ENCODE measurements around the gene JAG1. TPM values are rescaled to one million over a fixed set of nuclear protein-coding genes. Genes with fewer than 3 reads are reported as not detected.

The JAG1 gene
- total RNA-seq, 1 experiment from 2014 or later: 8.3 TPM

DNA sequence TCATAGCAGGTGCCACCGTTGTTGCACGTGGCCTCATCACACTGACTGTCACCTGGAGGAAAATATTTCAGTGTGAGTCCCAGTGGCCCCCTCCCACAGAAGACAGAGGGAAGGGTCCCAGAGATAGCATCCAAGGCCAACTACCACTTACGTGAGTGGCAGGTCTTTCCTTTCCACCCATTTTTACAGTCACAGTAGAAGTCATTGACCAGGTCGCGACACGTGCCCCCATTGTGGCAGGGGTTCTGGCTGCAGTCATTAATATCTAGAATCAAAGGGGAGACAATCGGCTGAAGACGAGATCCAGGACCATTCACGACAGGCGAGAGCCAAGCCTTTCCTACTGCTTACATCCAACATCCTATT, 28.6 kb downstream of the JAG1 start:
- no peak overlapping the region for H3K9ac ChIP-seq (ENCODE audit: low read length)
- no peaks in the 10 kb centered on the region for H3K27me3 ChIP-seq (ENCODE audit: low read length)
- no peaks in the 10 kb centered on the region for H3K9me2 ChIP-seq (replicated peaks; ENCODE audit: insufficient read depth, low read length)
- H3K79me2 ChIP-seq (ENCODE audit: low read length): no peaks in the 10 kb centered on the region
- H3K4me2 ChIP-seq (ENCODE audit: low read depth, low read length, poor library complexity, severe bottlenecking): no peak overlapping the region
- no peak overlapping the region for H2AFZ ChIP-seq (ENCODE audit: low read length)
- no peak for DNase-seq
- no peak overlapping the region for H3K4me3 ChIP-seq (ENCODE audit: low read length)
- no peaks in the 10 kb centered on the region for H4K20me1 ChIP-seq (ENCODE audit: insufficient read depth, low read depth, low read length)
- 0 out of 2 replicates have a peak, but pooled peaks cover 6% of the 10 kb centered on the region for H3K36me3 ChIP-seq (ENCODE audit: insufficient read depth, low read length)
- no peaks in the 10 kb centered on the region; the same call in 1 of the 2 replicates for H3K4me1 ChIP-seq (ENCODE audit: low read length)
- no peak overlapping the region for H3K27ac ChIP-seq (ENCODE audit: low read length)
- no peaks in the 10 kb centered on the region for H3K9me3 ChIP-seq (ENCODE audit: low read length)

DNA sequence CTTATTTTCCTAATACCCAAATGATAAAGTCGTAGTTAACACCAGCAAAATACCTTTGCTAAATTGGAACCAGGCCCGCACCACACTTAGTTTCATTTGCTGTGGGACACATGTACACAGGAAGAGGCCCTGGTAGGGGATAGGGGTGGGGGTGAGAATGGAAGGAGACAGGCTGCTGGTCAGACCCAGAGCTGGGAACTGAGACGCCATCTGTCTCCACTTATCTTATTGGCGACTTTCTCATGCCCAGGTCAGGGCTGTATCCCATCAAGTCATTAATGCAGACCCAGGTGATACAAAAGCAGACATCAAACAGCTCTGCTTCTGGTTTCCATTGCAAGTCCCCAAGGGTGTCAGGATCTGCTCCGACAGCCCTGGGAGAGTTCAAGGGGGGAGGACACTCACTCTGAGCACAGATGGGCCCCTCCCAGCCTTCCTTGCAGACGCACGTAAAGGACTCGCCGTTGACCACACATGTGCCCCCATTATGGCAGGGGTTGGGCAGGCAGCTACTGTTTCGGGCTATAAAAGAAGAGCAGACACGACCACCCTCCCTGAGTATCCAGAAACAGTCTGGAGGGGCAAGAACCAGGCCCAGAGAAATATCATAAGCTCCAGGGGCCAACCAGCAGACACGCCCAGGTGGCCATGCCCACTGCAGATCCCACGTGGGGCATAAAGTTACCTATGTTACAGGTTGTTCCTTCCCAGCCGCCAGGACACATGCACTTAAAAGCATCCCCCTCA, 29.2 kb downstream of the JAG1 start:
- H2AFZ ChIP-seq (ENCODE audit: low read length): no peak overlapping the region
- H3K36me3 ChIP-seq (ENCODE audit: insufficient read depth, low read length): 0 out of 2 replicates have a peak, but pooled peaks cover 6% of the 10 kb centered on the region
- no peaks in the 10 kb centered on the region for H3K79me2 ChIP-seq (ENCODE audit: low read length)
- H3K9ac ChIP-seq (ENCODE audit: low read length): no peak overlapping the region
- no peaks in the 10 kb centered on the region for H3K9me2 ChIP-seq (replicated peaks; ENCODE audit: insufficient read depth, low read length)
- DNase-seq: no peak
- H3K4me1 ChIP-seq (ENCODE audit: low read length): no peaks in the 10 kb centered on the region; the same call in 1 of the 2 replicates
- H3K27me3 ChIP-seq (ENCODE audit: low read length): no peaks in the 10 kb centered on the region
- H3K4me3 ChIP-seq (ENCODE audit: low read length): no peak overlapping the region
- no peaks in the 10 kb centered on the region for H4K20me1 ChIP-seq (ENCODE audit: insufficient read depth, low read depth, low read length)
- no peaks in the 10 kb centered on the region for H3K9me3 ChIP-seq (ENCODE audit: low read length)
- no peak overlapping the region for H3K27ac ChIP-seq (ENCODE audit: low read length)
- H3K4me2 ChIP-seq (ENCODE audit: low read depth, low read length, poor library complexity, severe bottlenecking): no peak overlapping the region

GRCh38 chr20:10643560-10643873, 30.3 kb downstream of the JAG1 start:
- Histone ChIP-seq H3K79me2 (ENCODE audit: low read length) (no peaks in the 10 kb centered on the region), H3K27ac (ENCODE audit: low read length) (no peak overlapping the region), H3K36me3 (ENCODE audit: insufficient read depth, low read length) (0 out of 2 replicates have a peak, but pooled peaks cover 5% of the 10 kb centered on the region), H2AFZ (ENCODE audit: low read length) (no peak overlapping the region), H3K4me3 (ENCODE audit: low read length) (no peak overlapping the region), H3K9me2 (replicated peaks; ENCODE audit: insufficient read depth, low read length) (no peaks in the 10 kb centered on the region), H3K27me3 (ENCODE audit: low read length) (no peaks in the 10 kb centered on the region), H3K9ac (ENCODE audit: low read length) (no peak overlapping the region), H4K20me1 (ENCODE audit: insufficient read depth, low read depth, low read length) (no peaks in the 10 kb centered on the region), H3K9me3 (ENCODE audit: low read length) (no peaks in the 10 kb centered on the region), H3K4me2 (ENCODE audit: low read depth, low read length, poor library complexity, severe bottlenecking) (no peak overlapping the region), H3K4me1 (ENCODE audit: low read length) (no peaks in the 10 kb centered on the region; the same call in 1 of the 2 replicates)
- no peak for DNase-seq

- H3K4me1 ChIP-seq (ENCODE audit: low read length): no peaks in the 10 kb centered on the region; the same call in 1 of the 2 replicates
- H3K4me3 ChIP-seq (ENCODE audit: low read length): no peak overlapping the region
- no peaks in the 10 kb centered on the region for H3K79me2 ChIP-seq (ENCODE audit: low read length)
- DNase-seq: no peak
- no peak overlapping the region for H3K27ac ChIP-seq (ENCODE audit: low read length)
- no peaks in the 10 kb centered on the region for H3K9me2 ChIP-seq (replicated peaks; ENCODE audit: insufficient read depth, low read length)
- H3K27me3 ChIP-seq (ENCODE audit: low read length): no peaks in the 10 kb centered on the region
- no peak overlapping the region for H3K9ac ChIP-seq (ENCODE audit: low read length)
- H3K9me3 ChIP-seq (ENCODE audit: low read length): no peaks in the 10 kb centered on the region
- H3K36me3 ChIP-seq (ENCODE audit: insufficient read depth, low read length): 0 out of 2 replicates have a peak, but pooled peaks cover 3% of the 10 kb centered on the region
- H4K20me1 ChIP-seq (ENCODE audit: insufficient read depth, low read depth, low read length): no peaks in the 10 kb centered on the region
- no peak overlapping the region for H3K4me2 ChIP-seq (ENCODE audit: low read depth, low read length, poor library complexity, severe bottlenecking)
- no peak overlapping the region for H2AFZ ChIP-seq (ENCODE audit: low read length)
These were observed 30.8 kb downstream of the JAG1 start for GRCh38 chr20:10642856-10643559.

DNA sequence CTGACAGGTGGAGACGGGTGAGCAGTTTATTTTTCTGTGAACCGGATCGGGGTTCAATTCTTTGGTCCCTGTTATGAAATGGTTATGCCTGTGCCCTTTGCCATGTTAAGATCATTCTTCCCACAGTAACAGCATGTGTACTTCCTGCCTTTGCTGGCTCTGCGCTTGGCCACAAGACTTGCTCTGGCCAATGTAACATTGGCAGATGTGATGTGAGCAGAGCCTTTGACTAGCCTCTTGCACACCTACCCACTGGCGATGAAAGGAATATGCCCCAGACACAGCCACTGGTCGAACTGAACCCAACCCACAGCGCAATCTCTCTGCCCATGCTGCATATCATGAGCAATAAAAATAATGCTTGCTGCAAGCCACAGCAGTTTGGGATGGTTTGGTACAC, 31.9 kb downstream of the JAG1 start:
- Histone ChIP-seq H3K36me3 (ENCODE audit: insufficient read depth, low read length) (0 out of 2 replicates have a peak, but pooled peaks cover 3% of the 10 kb centered on the region), H3K27ac (ENCODE audit: low read length) (no peak overlapping the region), H3K9me2 (replicated peaks; ENCODE audit: insufficient read depth, low read length) (no peaks in the 10 kb centered on the region), H3K4me3 (ENCODE audit: low read length) (no peak overlapping the region), H4K20me1 (ENCODE audit: insufficient read depth, low read depth, low read length) (no peaks in the 10 kb centered on the region), H3K9ac (ENCODE audit: low read length) (no peak overlapping the region), H3K79me2 (ENCODE audit: low read length) (no peaks in the 10 kb centered on the region), H3K9me3 (ENCODE audit: low read length) (no peaks in the 10 kb centered on the region), H3K27me3 (ENCODE audit: low read length) (no peaks in the 10 kb centered on the region), H2AFZ (ENCODE audit: low read length) (no peak overlapping the region), H3K4me1 (ENCODE audit: low read length) (no peaks in the 10 kb centered on the region; the same call in 1 of the 2 replicates), H3K4me2 (ENCODE audit: low read depth, low read length, poor library complexity, severe bottlenecking) (no peak overlapping the region)
- DNase-seq: no peak

GRCh38 chr20:10641467-10641866, 32.3 kb downstream of the JAG1 start:
- DNase-seq: no peak
- Histone ChIP-seq H3K9me3 (ENCODE audit: low read length) (no peaks in the 10 kb centered on the region), H3K79me2 (ENCODE audit: low read length) (no peaks in the 10 kb centered on the region), H3K27ac (ENCODE audit: low read length) (no peak overlapping the region), H3K9ac (ENCODE audit: low read length) (no peak overlapping the region), H4K20me1 (ENCODE audit: insufficient read depth, low read depth, low read length) (no peaks in the 10 kb centered on the region), H3K4me2 (ENCODE audit: low read depth, low read length, poor library complexity, severe bottlenecking) (no peak overlapping the region), H3K9me2 (replicated peaks; ENCODE audit: insufficient read depth, low read length) (no peaks in the 10 kb centered on the region), H3K36me3 (ENCODE audit: insufficient read depth, low read length) (0 out of 2 replicates have a peak, but pooled peaks cover 3% of the 10 kb centered on the region), H2AFZ (ENCODE audit: low read length) (no peak overlapping the region), H3K4me3 (ENCODE audit: low read length) (no peak overlapping the region), H3K27me3 (ENCODE audit: low read length) (no peaks in the 10 kb centered on the region), H3K4me1 (ENCODE audit: low read length) (no peaks in the 10 kb centered on the region; the same call in 1 of the 2 replicates)

- no peaks in the 10 kb centered on the region for H4K20me1 ChIP-seq (ENCODE audit: insufficient read depth, low read depth, low read length)
- no peak overlapping the region for H2AFZ ChIP-seq (ENCODE audit: low read length)
- no peak overlapping the region for H3K9ac ChIP-seq (ENCODE audit: low read length)
These were observed 32.9 kb downstream of the JAG1 start for GRCh38 chr20:10640897-10641296.

DNA sequence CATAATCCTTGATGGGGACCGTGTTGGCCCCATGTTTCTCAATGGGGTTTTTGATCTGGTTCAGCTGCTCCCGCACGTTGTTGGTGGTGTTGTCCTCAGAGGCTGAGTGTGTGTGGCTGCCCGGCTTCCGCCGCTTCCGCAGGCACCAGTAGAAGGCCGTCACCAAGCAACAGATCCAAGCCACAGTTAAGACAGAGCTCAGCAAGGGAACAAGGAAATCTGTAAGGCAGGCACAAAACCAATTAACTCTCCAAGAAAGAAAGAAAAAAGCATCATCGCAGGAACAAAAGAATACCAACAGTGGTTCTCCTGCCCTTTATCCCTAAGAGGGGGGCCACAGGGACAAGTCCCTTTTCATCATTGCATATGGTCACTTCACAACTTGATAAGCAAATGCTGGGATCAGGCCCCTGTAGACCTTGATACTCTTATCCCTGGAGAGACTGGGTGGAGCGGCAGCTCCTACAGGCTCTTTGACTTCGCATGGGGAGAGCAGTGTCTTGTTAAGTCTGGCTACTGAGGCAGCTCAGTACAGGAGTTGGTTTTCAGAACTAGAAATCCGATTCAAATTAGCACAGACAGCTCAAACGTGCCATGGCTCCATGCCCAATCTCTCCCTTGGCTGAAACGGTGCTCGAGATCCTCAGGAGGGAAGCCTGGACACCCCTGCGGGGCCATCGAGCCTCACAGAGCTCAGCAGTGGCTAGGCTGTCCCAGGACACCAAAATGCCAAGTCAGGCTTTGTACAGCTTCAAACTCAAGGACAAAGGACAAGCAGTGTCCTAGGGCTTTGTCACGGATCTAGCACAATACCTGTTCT, 33.9 kb downstream of the JAG1 start:
- Histone ChIP-seq H3K9me3 (ENCODE audit: low read length) (no peaks in the 10 kb centered on the region), H3K4me2 (ENCODE audit: low read depth, low read length, poor library complexity, severe bottlenecking) (no peak overlapping the region), H2AFZ (ENCODE audit: low read length) (no peak overlapping the region), H4K20me1 (ENCODE audit: insufficient read depth, low read depth, low read length) (no peaks in the 10 kb centered on the region), H3K79me2 (ENCODE audit: low read length) (no peaks in the 10 kb centered on the region), H3K36me3 (ENCODE audit: insufficient read depth, low read length) (no peaks in the 10 kb centered on the region), H3K9ac (ENCODE audit: low read length) (no peak overlapping the region), H3K9me2 (replicated peaks; ENCODE audit: insufficient read depth, low read length) (no peaks in the 10 kb centered on the region), H3K27me3 (ENCODE audit: low read length) (no peaks in the 10 kb centered on the region), H3K4me3 (ENCODE audit: low read length) (no peak overlapping the region), H3K27ac (ENCODE audit: low read length) (no peak overlapping the region), H3K4me1 (ENCODE audit: low read length) (peaks cover 5% of the 10 kb centered on the region)
- DNase-seq: no peak

More at GRCh38 chr20:10640897-10641296, 32.9 kb downstream of the JAG1 start:
- Histone ChIP-seq H3K27ac (ENCODE audit: low read length) (no peak overlapping the region), H3K4me3 (ENCODE audit: low read length) (no peak overlapping the region), H3K9me3 (ENCODE audit: low read length) (no peaks in the 10 kb centered on the region), H3K4me1 (ENCODE audit: low read length) (no peaks in the 10 kb centered on the region; the same call in 1 of the 2 replicates), H3K9me2 (replicated peaks; ENCODE audit: insufficient read depth, low read length) (no peaks in the 10 kb centered on the region), H3K4me2 (ENCODE audit: low read depth, low read length, poor library complexity, severe bottlenecking) (no peak overlapping the region), H3K79me2 (ENCODE audit: low read length) (no peaks in the 10 kb centered on the region), H3K27me3 (ENCODE audit: low read length) (no peaks in the 10 kb centered on the region), H3K36me3 (ENCODE audit: insufficient read depth, low read length) (no peaks in the 10 kb centered on the region)
- DNase-seq: no peak
